A673 (cell line): ENCODE data around the gene TMEM208. TPM values are rescaled to one million over a fixed set of nuclear protein-coding genes. Genes with fewer than 3 reads are reported as not detected.

Experiments
- BruUV-seq: library from RNA; stranded (reverse); fragments of 400-500 nt; replicated peaks from 2 replicates; lab custom pipeline; 2021; lab: Mats Ljungman, UMichigan
- CTCF ChIA-PET: fragments of 300-600 bp; sonication (Branson Sonifier 250); formaldehyde crosslinking; loops from one replicate; lab custom pipeline; 2022; ENCODE audit warnings: antibody characterized with exemption; lab: Charles Lee
- POLR2A ChIA-PET: fragments of 300-600 bp; sonication (Branson Sonifier 250); formaldehyde crosslinking; loops from one replicate; lab custom pipeline; 2022; ENCODE audit warnings: antibody characterized with exemption; ENCODE audit not compliant: low non-redundant PET; lab: Charles Lee
- DNase-seq: peaks from one replicate; pipeline ENCODE4 v3.0.0-alpha.2; 2015; ENCODE audit warnings: low spot score
- H3K27ac ChIP-seq: fragments of 200-600 bp; sonication (generic); 2 replicates; pipeline ENCODE4 v1.5.1; 2016; ENCODE audit warnings: mixed run types, low read depth, mild to moderate bottlenecking, mixed read lengths, antibody characterized with exemption, low read length; ENCODE audit not compliant: poor library complexity, severe bottlenecking
- H3K27me3 ChIP-seq: fragments of 200-600 bp; sonication (generic); replicated peaks from 2 replicates; pipeline ENCODE4 v1.6.1; 2017; ENCODE audit warnings: mixed run types, low read depth, mild to moderate bottlenecking, mixed read lengths, antibody characterized with exemption, low read length; ENCODE audit not compliant: insufficient read depth, poor library complexity
- H3K36me3 ChIP-seq: fragments of 200-600 bp; sonication (generic); 2 replicates; pipeline ENCODE4 v1.6.1; 2016; ENCODE audit warnings: mixed run types, mild to moderate bottlenecking, mixed read lengths, antibody characterized with exemption, low read length; ENCODE audit not compliant: insufficient read depth, poor library complexity, severe bottlenecking
- H3K4me1 ChIP-seq: fragments of 200-600 bp; sonication (generic); 2 replicates; pipeline ENCODE4 v1.6.1; 2017; ENCODE audit warnings: mixed run types, mild to moderate bottlenecking, mixed read lengths, antibody characterized with exemption, low read length; ENCODE audit not compliant: insufficient read depth, poor library complexity, severe bottlenecking
- H3K4me3 ChIP-seq: fragments of 200-600 bp; sonication (generic); 2 replicates; pipeline ENCODE4 v1.5.1; 2016; ENCODE audit warnings: low read depth, mixed run types, mild to moderate bottlenecking, mixed read lengths, low read length; ENCODE audit not compliant: poor library complexity, severe bottlenecking
- H3K9me3 ChIP-seq: fragments of 200-600 bp; sonication (generic); 2 replicates; pipeline ENCODE4 v1.6.1; 2016; ENCODE audit warnings: mixed run types, low read depth, mild to moderate bottlenecking, mixed read lengths, antibody characterized with exemption, low read length; ENCODE audit not compliant: poor library complexity, severe bottlenecking
- EZH2 ChIP-seq: fragments of 200-600 bp; sonication (generic); IDR thresholded peaks from 2 replicates; pipeline ENCODE4 v1.6.1; 2017; ENCODE audit warnings: borderline replicate concordance, low read depth, mild to moderate bottlenecking, mixed read lengths, antibody characterized with exemption, low read length; ENCODE audit not compliant: poor library complexity, severe bottlenecking
- intact Hi-C: fragments of 100-400 bp; cut with micrococcal nuclease; formaldehyde crosslinking; loops from one replicate; pipeline ENCODE4 v1.10.0; 2022; ENCODE audit not compliant: unreplicated experiment
- total RNA-seq: library from RNA; stranded (reverse); gene quantifications from 2 replicates; pipeline ENCODE4 v1.2.3, GENCODE V29; 2021
- TF ChIP-seq, protein P1 (sequence below): fragments of 300-800, 200-600 bp; sonication (generic); conservative IDR thresholded peaks from 2 replicates; pipeline ENCODE4 v1.5.1; 2017; ENCODE audit warnings: low read depth, mild to moderate bottlenecking, antibody characterized with exemption, low read length, moderate library complexity, mixed read lengths

Gene TMEM208
- total RNA-seq, 1 experiment from 2014 or later = 38.2 TPM

DNA sequence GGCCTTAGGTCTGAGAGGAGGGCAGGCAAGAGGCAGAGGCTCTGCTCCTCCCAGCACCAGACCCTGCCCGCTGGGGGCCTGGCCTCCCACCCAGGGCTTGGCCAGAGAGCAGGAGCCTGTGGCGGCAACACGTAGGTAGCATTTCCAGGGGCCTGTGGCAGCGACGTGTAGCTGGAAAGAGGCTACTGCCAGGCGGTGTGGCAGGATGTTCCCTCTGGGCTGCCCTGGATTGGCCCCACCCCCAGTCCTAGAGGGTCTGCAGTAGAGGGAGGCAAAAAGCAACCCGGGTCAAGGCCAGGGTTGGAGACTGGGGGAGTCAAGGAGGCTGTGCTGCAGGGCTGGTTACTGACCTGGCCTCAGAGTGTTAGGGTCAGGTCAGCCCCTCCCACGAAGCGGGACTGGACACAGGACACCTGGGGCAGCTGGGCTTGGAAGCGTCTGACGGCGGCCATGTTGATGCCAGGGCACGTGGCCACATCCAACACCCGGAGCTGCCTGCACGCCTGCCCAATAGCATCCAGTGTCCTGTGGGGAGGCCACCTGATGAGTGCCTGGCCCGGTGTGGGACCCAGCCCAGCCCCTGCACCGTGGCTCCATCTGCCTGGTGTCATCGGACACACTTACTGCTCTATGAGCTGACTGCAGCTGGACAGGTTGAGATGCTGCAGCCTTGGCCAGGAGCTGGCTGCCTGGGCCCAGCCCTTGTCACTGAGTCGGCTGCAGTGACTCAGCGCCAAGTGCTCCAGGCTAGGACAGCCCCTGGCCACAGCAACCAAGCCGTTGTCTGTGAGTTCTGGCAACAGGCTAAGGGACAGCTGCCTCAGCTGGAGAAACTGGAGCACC is 19.5 kb upstream of the TMEM208 start:
- POLR2A ChIA-PET = no interaction called here
- Histone ChIP-seq H3K27me3 (no peaks in the 10 kb centered on the region), H3K27ac (no peak overlapping the region), H3K4me1 (no peaks in the 10 kb centered on the region), H3K36me3 (peaks cover 7% of the 10 kb centered on the region), H3K4me3 (no peak overlapping the region), H3K9me3 (no peaks in the 10 kb centered on the region)
- intact Hi-C loops = no loop called here
- no TSS peak for BruUV-seq
- TF ChIP-seq, protein P1, sequence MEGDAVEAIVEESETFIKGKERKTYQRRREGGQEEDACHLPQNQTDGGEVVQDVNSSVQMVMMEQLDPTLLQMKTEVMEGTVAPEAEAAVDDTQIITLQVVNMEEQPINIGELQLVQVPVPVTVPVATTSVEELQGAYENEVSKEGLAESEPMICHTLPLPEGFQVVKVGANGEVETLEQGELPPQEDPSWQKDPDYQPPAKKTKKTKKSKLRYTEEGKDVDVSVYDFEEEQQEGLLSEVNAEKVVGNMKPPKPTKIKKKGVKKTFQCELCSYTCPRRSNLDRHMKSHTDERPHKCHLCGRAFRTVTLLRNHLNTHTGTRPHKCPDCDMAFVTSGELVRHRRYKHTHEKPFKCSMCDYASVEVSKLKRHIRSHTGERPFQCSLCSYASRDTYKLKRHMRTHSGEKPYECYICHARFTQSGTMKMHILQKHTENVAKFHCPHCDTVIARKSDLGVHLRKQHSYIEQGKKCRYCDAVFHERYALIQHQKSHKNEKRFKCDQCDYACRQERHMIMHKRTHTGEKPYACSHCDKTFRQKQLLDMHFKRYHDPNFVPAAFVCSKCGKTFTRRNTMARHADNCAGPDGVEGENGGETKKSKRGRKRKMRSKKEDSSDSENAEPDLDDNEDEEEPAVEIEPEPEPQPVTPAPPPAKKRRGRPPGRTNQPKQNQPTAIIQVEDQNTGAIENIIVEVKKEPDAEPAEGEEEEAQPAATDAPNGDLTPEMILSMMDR = no peak
- no peak for TF ChIP-seq EZH2
- CTCF ChIA-PET = interaction anchor here (0.6 kb wide), 1 partner anchor 20 kb away, joined by 3 read pairs; no protein-coding TSS in a partner anchor
- no peak for DNase-seq

- intact Hi-C loops = no loop called here
- POLR2A ChIA-PET = no interaction called here
- H3K27me3 ChIP-seq = no peaks in the 10 kb centered on the region
- BruUV-seq = no TSS peak
- H3K27ac ChIP-seq = no peak overlapping the region
- CTCF ChIA-PET = interaction anchor here (0.6 kb wide), 1 partner anchor 19 kb away, joined by 3 read pairs; no protein-coding TSS in a partner anchor
- H3K4me3 ChIP-seq = no peak overlapping the region
- no peaks in the 10 kb centered on the region for H3K4me1 ChIP-seq
- peaks cover 3% of the 10 kb centered on the region for H3K36me3 ChIP-seq
- DNase-seq = no peak
- H3K9me3 ChIP-seq = no peaks in the 10 kb centered on the region
- TF ChIP-seq, protein P1 = no peak
- no peak for TF ChIP-seq EZH2
Measured at GRCh38 chr16:67208154-67208896, 18.6 kb upstream of the TMEM208 start.

DNA sequence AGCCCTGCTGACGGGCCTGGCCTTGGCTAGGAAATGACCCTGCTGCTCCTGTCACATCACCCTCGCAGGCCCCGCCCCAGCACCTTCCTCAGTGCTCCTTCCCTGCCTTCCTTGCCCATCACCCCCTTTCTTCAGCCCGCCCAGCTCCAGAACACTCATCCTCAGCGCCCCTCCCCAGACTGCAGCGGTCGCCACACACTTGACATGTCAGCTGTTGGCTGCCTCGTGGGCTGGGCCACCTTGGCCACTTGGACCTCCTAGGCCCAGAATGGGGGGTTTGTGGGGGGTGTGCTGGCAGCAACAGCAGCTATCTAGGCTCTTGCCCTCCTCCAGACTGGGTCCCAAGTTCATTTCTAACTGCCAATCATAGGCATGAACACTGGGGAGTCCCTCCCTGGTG is 17.4 kb upstream of the TMEM208 start:
- Histone ChIP-seq H3K4me1 (no peaks in the 10 kb centered on the region), H3K27ac (no peak overlapping the region), H3K36me3 (no peaks in the 10 kb centered on the region), H3K27me3 (no peaks in the 10 kb centered on the region), H3K4me3 (no peak overlapping the region), H3K9me3 (no peaks in the 10 kb centered on the region)
- DNase-seq = no peak
- intact Hi-C loops = no loop called here
- ChIA-PET POLR2A (no interaction called here), CTCF (no interaction called here)
- BruUV-seq = no TSS peak
- TF ChIP-seq, protein P1 = no peak
- TF ChIP-seq EZH2 = no peak
